Thyroid gland (tissue), 4 donors: ENCODE data around the gene ACTC1.

Experiments
- POLR2A ChIP-seq, 2 donors: fragments of 450-650 bp; IDR thresholded peaks; one replicate each; pipeline ENCODE4 v1.6.1; 2017; ENCODE audit warnings: antibody characterized with exemption in 2 of 2, mild to moderate bottlenecking in 2 of 2, moderate library complexity in 1 of 2
- TF ChIP-seq, protein P1 (sequence below), 6 experiments: fragments of 200-600 bp in 3 of 6; fragments of 450-650 bp in 3 of 6; sonication (generic) in 3 of 6; IDR thresholded peaks; one replicate each; pipeline ENCODE4 v1.5.1; 2016 to 2019; ENCODE audit warnings: antibody characterized with exemption in 6 of 6, mild to moderate bottlenecking in 2 of 6, inconsistent platforms in 1 of 6, moderate library complexity in 1 of 6

DNA sequence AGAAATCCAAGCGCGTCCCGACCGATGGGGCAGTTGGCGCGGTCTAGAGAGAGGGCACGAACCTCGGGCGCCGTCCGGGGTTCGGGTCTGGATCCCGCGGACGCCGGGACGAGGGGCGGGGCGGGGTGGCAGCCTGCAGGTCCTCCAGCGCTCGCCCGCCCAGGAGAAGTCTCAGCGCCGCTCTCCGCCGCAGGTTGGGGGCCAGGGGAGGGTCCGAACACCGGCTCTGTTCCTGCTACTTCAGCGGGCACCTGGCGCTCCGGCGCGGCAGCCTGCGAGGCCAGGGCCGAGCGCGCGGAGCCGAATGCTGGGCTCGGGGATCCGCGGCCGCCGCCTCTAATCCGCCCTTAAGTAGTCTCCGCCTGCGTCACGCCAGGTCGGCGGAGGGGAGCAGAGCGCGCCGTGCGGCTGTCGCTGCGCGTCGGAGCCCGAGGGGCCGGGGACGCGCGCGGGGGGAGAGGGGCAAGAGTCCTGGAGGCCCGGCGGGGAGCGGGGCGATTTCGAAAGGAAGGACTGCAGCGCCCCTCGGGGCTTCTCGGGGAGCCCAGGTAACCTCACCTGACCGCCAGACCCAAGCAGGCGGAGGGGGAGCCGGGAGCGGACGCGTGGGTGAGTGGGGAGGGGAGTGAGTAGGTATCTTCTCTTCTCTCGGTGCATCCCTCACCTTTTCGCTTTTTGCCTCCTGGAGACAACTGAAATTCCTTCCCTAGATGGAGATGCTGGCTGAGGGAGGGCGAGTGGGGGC is 40.5 kb downstream of the ACTC1 start, which contains the start of gene GJD2:
- TF ChIP-seq, protein P1, sequence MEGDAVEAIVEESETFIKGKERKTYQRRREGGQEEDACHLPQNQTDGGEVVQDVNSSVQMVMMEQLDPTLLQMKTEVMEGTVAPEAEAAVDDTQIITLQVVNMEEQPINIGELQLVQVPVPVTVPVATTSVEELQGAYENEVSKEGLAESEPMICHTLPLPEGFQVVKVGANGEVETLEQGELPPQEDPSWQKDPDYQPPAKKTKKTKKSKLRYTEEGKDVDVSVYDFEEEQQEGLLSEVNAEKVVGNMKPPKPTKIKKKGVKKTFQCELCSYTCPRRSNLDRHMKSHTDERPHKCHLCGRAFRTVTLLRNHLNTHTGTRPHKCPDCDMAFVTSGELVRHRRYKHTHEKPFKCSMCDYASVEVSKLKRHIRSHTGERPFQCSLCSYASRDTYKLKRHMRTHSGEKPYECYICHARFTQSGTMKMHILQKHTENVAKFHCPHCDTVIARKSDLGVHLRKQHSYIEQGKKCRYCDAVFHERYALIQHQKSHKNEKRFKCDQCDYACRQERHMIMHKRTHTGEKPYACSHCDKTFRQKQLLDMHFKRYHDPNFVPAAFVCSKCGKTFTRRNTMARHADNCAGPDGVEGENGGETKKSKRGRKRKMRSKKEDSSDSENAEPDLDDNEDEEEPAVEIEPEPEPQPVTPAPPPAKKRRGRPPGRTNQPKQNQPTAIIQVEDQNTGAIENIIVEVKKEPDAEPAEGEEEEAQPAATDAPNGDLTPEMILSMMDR (IDR thresholded peaks at IDR 0.05), result no peak
- no peak for TF ChIP-seq POLR2A (IDR thresholded peaks at IDR 0.05)
